HG02885 (cell line): ENCODE measurements around the gene TARM1.
"Not testable (repeated sequence)": the region's sequence is repeated elsewhere in the genome, so short reads cannot be mapped to it uniquely, and the experiment has no call there.

Experiments used
- ATAC-seq: cut with Tn5 transposase; IDR thresholded peaks from one replicate; pipeline ENCODE4 v1.9.1; 2021; ENCODE audit warnings: mild to moderate bottlenecking; ENCODE audit not compliant: unreplicated experiment, poor library complexity

TARM1 gene

GRCh38 chr19:54036542-54036941 lies 44.6 kb downstream of the TARM1 start:
- not testable (repeated sequence) for ATAC-seq

DNA sequence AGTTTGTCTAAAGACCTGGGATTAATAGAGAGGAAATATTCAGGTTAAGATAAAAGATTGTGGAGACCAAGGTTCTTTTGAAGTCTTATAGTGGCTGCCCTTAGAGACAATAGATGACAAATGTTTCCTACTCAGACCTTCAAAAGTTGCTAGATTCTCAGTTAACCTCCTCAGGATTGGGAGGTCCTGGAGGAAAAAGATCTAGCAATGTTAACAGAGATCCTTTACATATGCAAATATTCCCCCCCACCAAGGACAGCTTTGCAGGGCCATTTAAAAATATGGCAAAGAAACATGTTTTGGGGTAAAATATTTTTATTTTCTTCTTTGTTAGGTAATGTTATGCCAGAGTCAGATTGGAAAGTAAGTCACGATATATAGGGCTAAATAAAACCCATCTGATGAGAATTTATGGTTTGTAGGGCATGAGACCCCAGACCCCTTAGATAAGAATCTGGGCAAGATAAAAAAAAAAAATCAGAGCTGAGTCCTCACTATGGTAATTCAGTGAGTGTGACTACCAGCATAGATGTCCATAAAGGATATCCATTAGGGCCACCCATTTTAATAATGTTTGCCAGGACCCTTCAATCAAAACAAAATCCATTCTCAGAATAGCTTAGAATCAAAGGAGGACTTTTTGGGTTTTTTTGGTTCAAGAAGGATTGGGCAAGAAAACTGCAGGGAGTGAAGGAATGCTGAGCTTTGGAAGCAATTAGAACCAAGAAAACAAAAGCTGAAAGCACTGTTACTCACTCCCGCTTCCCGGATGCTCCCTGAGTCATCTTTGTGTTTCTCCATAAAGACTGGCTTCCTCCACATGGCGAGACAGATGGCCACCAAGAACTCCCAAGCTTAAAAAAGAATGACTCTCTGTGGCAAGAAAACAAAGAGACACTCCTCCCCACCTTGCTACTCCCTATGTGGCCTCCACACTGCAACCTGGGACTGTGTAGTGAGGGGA lies 45.7 kb downstream of the TARM1 start:
- no peak for ATAC-seq

DNA sequence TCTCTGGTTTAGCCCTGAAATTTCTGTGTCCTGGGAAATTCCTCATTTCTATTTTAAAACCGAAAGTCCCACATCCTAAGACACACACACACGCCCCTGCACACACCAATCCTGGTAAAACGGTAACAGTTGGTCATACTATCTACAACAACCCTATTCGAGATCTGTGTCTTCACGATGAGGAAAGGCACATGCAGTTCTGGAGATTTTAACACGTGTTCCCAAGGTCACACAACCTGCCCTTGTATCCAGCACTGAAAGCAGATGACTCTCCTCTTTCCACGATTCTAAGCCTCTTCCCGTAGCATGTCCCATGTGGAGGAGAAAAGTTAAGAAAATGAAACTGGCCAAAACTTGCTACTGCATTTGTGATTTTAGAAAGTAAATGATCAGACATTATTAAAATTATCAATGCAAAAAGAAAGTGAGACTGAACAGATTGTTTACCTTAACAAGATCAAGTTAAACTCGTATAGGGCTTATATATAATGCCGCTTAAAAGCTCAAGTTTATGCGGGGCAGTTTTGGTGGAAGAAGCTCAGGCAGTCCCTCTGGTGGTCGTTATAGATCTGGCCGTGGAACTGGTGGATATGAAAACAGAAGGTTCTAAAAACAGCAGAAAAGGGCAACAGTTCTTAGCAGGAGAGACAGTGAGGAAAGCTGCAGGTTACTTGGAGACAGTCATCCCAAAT lies 50.1 kb downstream of the TARM1 start:
- ATAC-seq = no peak

GRCh38 chr19:54029930-54030490 lies 51.2 kb downstream of the TARM1 start:
- ATAC-seq = no peak

- ATAC-seq = no peak
Observed at GRCh38 chr19:54029301-54029700, 51.9 kb downstream of the TARM1 start.

GRCh38 chr19:54026656-54027055 lies 54.5 kb downstream of the TARM1 start:
- ATAC-seq = no peak

GRCh38 chr19:54024660-54025059 lies 56.5 kb downstream of the TARM1 start:
- no peak for ATAC-seq

GRCh38 chr19:54023191-54023590 lies 58.0 kb downstream of the TARM1 start:
- no peak for ATAC-seq

- no peak for ATAC-seq
Observed at GRCh38 chr19:54021932-54022331, 59.2 kb downstream of the TARM1 start.

DNA sequence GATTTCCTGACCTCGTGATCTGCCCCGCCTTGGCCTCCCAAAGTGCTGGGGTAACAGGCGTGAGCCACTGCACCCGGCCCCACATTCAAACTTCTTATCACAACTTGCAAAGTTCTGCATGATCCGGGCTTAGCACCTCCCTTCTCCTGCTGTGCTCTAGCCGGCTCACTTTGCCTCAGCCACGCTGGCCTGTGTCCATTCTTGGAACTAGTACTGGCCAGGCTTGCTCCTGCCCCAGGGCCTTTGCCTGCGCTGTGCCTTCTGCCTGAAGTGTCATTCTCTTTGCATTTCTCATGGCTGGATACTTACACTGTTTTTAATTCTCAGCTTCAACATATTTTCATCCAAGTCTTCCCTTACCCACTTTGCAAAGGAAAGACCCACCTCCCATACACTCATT lies 59.8 kb downstream of the TARM1 start:
- no peak for ATAC-seq
